C4-2B (cell line): Measurements from ENCODE around the gene CMIP.

Experiments
- H3K27ac ChIP-seq: fragments of 450-650 bp; 2 replicates; pipeline ENCODE4 v1.5.1; 2017
- CTCF ChIP-seq: fragments of 450-650 bp; conservative IDR thresholded peaks from 2 replicates; pipeline ENCODE4 v1.5.1; 2017; ENCODE audit warnings: mild to moderate bottlenecking
- ZFX ChIP-seq: fragments of 450-650 bp; IDR thresholded peaks from 2 replicates; pipeline ENCODE4 v1.6.1; 2017

The CMIP gene

GRCh38 chr16:81436386-81436785 is 8.2 kb upstream of the CMIP start:
- H3K27ac ChIP-seq = no peak overlapping the region
- TF ChIP-seq ZFX (no peak), CTCF (no peak)

GRCh38 chr16:81437865-81438264 is 6.7 kb upstream of the CMIP start:
- H3K27ac ChIP-seq = no peak overlapping the region
- TF ChIP-seq CTCF (no peak), ZFX (no peak)

- TF ChIP-seq CTCF (no peak), ZFX (no peak)
- H3K27ac ChIP-seq = no peak overlapping the region
Observed at GRCh38 chr16:81440888-81441761, 3.5 kb upstream of the CMIP start.

GRCh38 chr16:81442220-81442915 is 2.2 kb upstream of the CMIP start:
- H3K27ac ChIP-seq = no peak overlapping the region
- TF ChIP-seq ZFX = no peak
- no peak for TF ChIP-seq CTCF

GRCh38 chr16:81442916-81443687 is 1.5 kb upstream of the CMIP start:
- no peak overlapping the region for H3K27ac ChIP-seq
- TF ChIP-seq ZFX (no peak), CTCF (no peak)

- peak overlapping the region; percentile 73 for H3K27ac ChIP-seq
- no peak for TF ChIP-seq ZFX
- TF ChIP-seq CTCF = no peak
Observed at GRCh38 chr16:81443688-81444447, 740 bp upstream of the CMIP start.
